Measurements from ENCODE around the gene SRSF6.
A peak's percentile ranks its signal among the peaks of the same experiment; 100 is the strongest.
"Not testable (repeated sequence)": the region's sequence is repeated elsewhere in the genome, so short reads cannot be mapped to it uniquely, and the experiment has no call there.

Gene SRSF6

GRCh38 chr20:43457640-43458421, at the start of gene SRSF6:
Gene SRSF6 (plus strand): TSS chr20:43457896. CDS start chr20:43458034, 138 bp downstream.
- peak; percentile 96 for DNase-seq (ENCODE audit: low read depth, low spot score)

GRCh38 chr20:43408848-43409576, 48.7 kb upstream of the SRSF6 start:
- DNase-seq (ENCODE audit: low read depth, low spot score), result peak; percentile 74

- no peak for DNase-seq (ENCODE audit: low read depth, low spot score)
Measured at GRCh38 chr20:43409577-43409913, 48.2 kb upstream of the SRSF6 start.

- DNase-seq (ENCODE audit: low read depth, low spot score), result peak; percentile 70
Measured at GRCh38 chr20:43415661-43416430, 41.9 kb upstream of the SRSF6 start.

- DNase-seq (ENCODE audit: low read depth, low spot score), result peak; percentile 15
Measured at GRCh38 chr20:43416591-43417228, 41.0 kb upstream of the SRSF6 start.

GRCh38 chr20:43420192-43420591, 37.5 kb upstream of the SRSF6 start:
- no peak for DNase-seq (ENCODE audit: low read depth, low spot score)

GRCh38 chr20:43420913-43421312, 36.8 kb upstream of the SRSF6 start:
- not testable (repeated sequence) for DNase-seq (ENCODE audit: low read depth, low spot score)

- no peak for DNase-seq (ENCODE audit: low read depth, low spot score)
Measured at GRCh38 chr20:43426172-43426571, 31.5 kb upstream of the SRSF6 start.

- peak; percentile 77 for DNase-seq (ENCODE audit: low read depth, low spot score)
Measured at GRCh38 chr20:43430265-43431133, 27.2 kb upstream of the SRSF6 start.

- no peak for DNase-seq (ENCODE audit: low read depth, low spot score)
Measured at GRCh38 chr20:43431134-43431519, 26.6 kb upstream of the SRSF6 start.

- DNase-seq (ENCODE audit: low read depth, low spot score), result no peak
Measured at GRCh38 chr20:43432498-43432897, 25.2 kb upstream of the SRSF6 start.

- no peak for DNase-seq (ENCODE audit: low read depth, low spot score)
Measured at GRCh38 chr20:43433250-43433854, 24.3 kb upstream of the SRSF6 start.

GRCh38 chr20:43434565-43434964, 23.1 kb upstream of the SRSF6 start:
- no peak for DNase-seq (ENCODE audit: low read depth, low spot score)

GRCh38 chr20:43438578-43439316, 18.9 kb upstream of the SRSF6 start:
- no peak for DNase-seq (ENCODE audit: low read depth, low spot score)

- no peak for DNase-seq (ENCODE audit: low read depth, low spot score)
Measured at GRCh38 chr20:43440531-43440930, 17.2 kb upstream of the SRSF6 start.

- peak; percentile 70 for DNase-seq (ENCODE audit: low read depth, low spot score)
Measured at GRCh38 chr20:43442282-43442880, 15.3 kb upstream of the SRSF6 start.

- peak; percentile 28 for DNase-seq (ENCODE audit: low read depth, low spot score)
Measured at GRCh38 chr20:43444107-43444506, 13.6 kb upstream of the SRSF6 start.

- no peak for DNase-seq (ENCODE audit: low read depth, low spot score)
Measured at GRCh38 chr20:43446361-43446879, 11.3 kb upstream of the SRSF6 start.

- DNase-seq (ENCODE audit: low read depth, low spot score), result not testable (repeated sequence)
Measured at GRCh38 chr20:43448431-43448747, 9.3 kb upstream of the SRSF6 start.
